AG08395 (cell line): ENCODE measurements around the gene TMEM209.

Experiments
- DNase-seq: peaks from one replicate; pipeline ENCODE4 v3.0.0; 2012; ENCODE audit warnings: mixed read lengths, low spot score

TMEM209 gene

GRCh38 chr7:130143334-130143732 is 61.9 kb downstream of the TMEM209 start:
- DNase-seq: no peak

GRCh38 chr7:130142654-130143333 is 62.4 kb downstream of the TMEM209 start:
- no peak for DNase-seq

- no peak for DNase-seq
Measured at GRCh38 chr7:130141884-130142653, 63.1 kb downstream of the TMEM209 start.

- peak; percentile 78 for DNase-seq
Measured at GRCh38 chr7:130141161-130141883, 63.9 kb downstream of the TMEM209 start.

- DNase-seq: no peak
Measured at GRCh38 chr7:130140551-130141160, 64.5 kb downstream of the TMEM209 start.

GRCh38 chr7:130139193-130139960 is 65.8 kb downstream of the TMEM209 start:
- no peak for DNase-seq

- no peak for DNase-seq
Measured at GRCh38 chr7:130137207-130137606, 68.0 kb downstream of the TMEM209 start.

GRCh38 chr7:130136579-130137167 is 68.5 kb downstream of the TMEM209 start:
- no peak for DNase-seq

GRCh38 chr7:130135208-130136205 is 69.7 kb downstream of the TMEM209 start:
- no peak for DNase-seq

- no peak for DNase-seq
Measured at GRCh38 chr7:130134726-130135125, 70.5 kb downstream of the TMEM209 start.

GRCh38 chr7:130134106-130134636 is 71.0 kb downstream of the TMEM209 start:
- no peak for DNase-seq

- DNase-seq: no peak
Measured at GRCh38 chr7:130133029-130133782, 72.0 kb downstream of the TMEM209 start.

- DNase-seq: no peak
Measured at GRCh38 chr7:130131964-130132875, 73.0 kb downstream of the TMEM209 start.

- no peak for DNase-seq
Measured at GRCh38 chr7:130131191-130131834, 73.9 kb downstream of the TMEM209 start.

- DNase-seq: no peak
Measured at GRCh38 chr7:130129011-130129411, 76.2 kb downstream of the TMEM209 start.

GRCh38 chr7:130127821-130128317 is 77.3 kb downstream of the TMEM209 start:
- no peak for DNase-seq

GRCh38 chr7:130127404-130127803 is 77.8 kb downstream of the TMEM209 start:
- no peak for DNase-seq
